Mesenchymal stem cell (in vitro differentiated cells and primary cell): ENCODE measurements around the gene INTS15.
A peak's percentile ranks its signal among the peaks of the same experiment; 100 is the strongest.

ENCODE experiments used
- DNase-seq: peaks from one replicate; pipeline ENCODE4 v3.0.0-alpha.2; 2013
- H2AFZ ChIP-seq: one replicate; pipeline ENCODE4 v1.6.1; 2013; ENCODE audit warnings: low read depth, mild to moderate bottlenecking, control low read depth, inconsistent platforms, low read length, moderate library complexity
- H2AK5ac ChIP-seq: 2 replicates; pipeline ENCODE4 v1.6.1; 2013; ENCODE audit warnings: low read length, moderate library complexity, mild to moderate bottlenecking, inconsistent platforms; ENCODE audit not compliant: severe bottlenecking
- H2BK120ac ChIP-seq: one replicate; pipeline ENCODE4 v1.6.1; 2013; ENCODE audit warnings: low read depth, mild to moderate bottlenecking, inconsistent platforms, low read length, moderate library complexity
- H2BK12ac ChIP-seq, 2 experiments: one replicate each; pipeline ENCODE4 v1.6.1; 2013; ENCODE audit warnings: inconsistent platforms in 2 of 2, low read length in 2 of 2, mild to moderate bottlenecking in 2 of 2, moderate library complexity in 2 of 2, control low read depth in 1 of 2
- H2BK15ac ChIP-seq: one replicate; pipeline ENCODE4 v1.6.1; 2013; ENCODE audit warnings: mild to moderate bottlenecking, low read depth, inconsistent platforms; ENCODE audit not compliant: poor library complexity, severe bottlenecking
- H2BK5ac ChIP-seq: 2 replicates; pipeline ENCODE4 v1.6.1; 2013; ENCODE audit warnings: low read depth, mild to moderate bottlenecking, low read length, control low read depth, inconsistent platforms; ENCODE audit not compliant: poor library complexity, severe bottlenecking
- H3K14ac ChIP-seq, 2 experiments: one replicate each; pipeline ENCODE4 v1.6.1; 2013; ENCODE audit warnings: inconsistent platforms in 2 of 2, low read length in 2 of 2, control low read depth in 1 of 2, mild to moderate bottlenecking in 1 of 2, moderate library complexity in 1 of 2
- H3K18ac ChIP-seq, 2 experiments: one replicate each; pipeline ENCODE4 v1.6.1; 2013; ENCODE audit warnings: inconsistent platforms in 2 of 2, low read length in 2 of 2, control low read depth in 1 of 2, low read depth in 1 of 2, mild to moderate bottlenecking in 1 of 2
- H3K23ac ChIP-seq, 2 experiments: one replicate each; pipeline ENCODE4 v1.6.1; 2013; ENCODE audit warnings: inconsistent platforms in 2 of 2, low read length in 2 of 2, mild to moderate bottlenecking in 2 of 2, moderate library complexity in 2 of 2, control low read depth in 1 of 2
- H3K27ac ChIP-seq: 2 replicates; pipeline ENCODE4 v1.5.1; 2013; ENCODE audit warnings: mild to moderate bottlenecking, moderate library complexity, low read length, control low read depth, inconsistent platforms; ENCODE audit not compliant: poor library complexity, severe bottlenecking
- H3K27me3 ChIP-seq, 2 experiments: 2 replicates each; pipeline versions ENCODE4 v1.6.1 to v1.7.0; 2013; ENCODE audit warnings: low read length in 2 of 2, mild to moderate bottlenecking in 2 of 2, moderate library complexity in 2 of 2, control low read depth in 1 of 2, inconsistent platforms in 1 of 2; ENCODE audit not compliant: control insufficient read depth in 1 of 2, insufficient read depth in 1 of 2
- H3K36me3 ChIP-seq, 2 experiments: 2 replicates each; pipeline versions ENCODE4 v1.6.1 to v1.7.0; 2013; ENCODE audit warnings: low read length in 2 of 2, control low read depth in 1 of 2, inconsistent platforms in 1 of 2, low read depth in 1 of 2, mild to moderate bottlenecking in 1 of 2; ENCODE audit not compliant: insufficient read depth in 2 of 2, control insufficient read depth in 1 of 2
- H3K4ac ChIP-seq, 2 experiments: one replicate each; pipeline ENCODE4 v1.6.1; 2013; ENCODE audit warnings: inconsistent platforms in 2 of 2, low read length in 2 of 2, mild to moderate bottlenecking in 2 of 2, moderate library complexity in 2 of 2, control low read depth in 1 of 2, low read depth in 1 of 2
- H3K4me1 ChIP-seq: 2 replicates; pipeline ENCODE4 v1.6.1; 2013; ENCODE audit warnings: low read depth, low read length, control low read depth; ENCODE audit not compliant: control insufficient read depth, insufficient read depth
- H3K4me2 ChIP-seq: 2 replicates; pipeline ENCODE4 v1.6.1; 2013; ENCODE audit warnings: low read length, mild to moderate bottlenecking, inconsistent platforms; ENCODE audit not compliant: poor library complexity, severe bottlenecking
- H3K4me3 ChIP-seq, 2 experiments: 2 replicates each; pipeline versions ENCODE4 v1.5.1 to v1.7.0; 2013; ENCODE audit warnings: low read length in 2 of 2, mild to moderate bottlenecking in 2 of 2, control low read depth in 1 of 2, low read depth in 1 of 2; ENCODE audit not compliant: insufficient read depth in 1 of 2
- H3K79me1 ChIP-seq: replicated peaks from 2 replicates; pipeline ENCODE4 v1.6.1; 2013; ENCODE audit warnings: mild to moderate bottlenecking, control low read depth, low read length, inconsistent platforms; ENCODE audit not compliant: poor library complexity, severe bottlenecking
- H3K9ac ChIP-seq: 2 replicates; pipeline ENCODE4 v1.7.0; 2013; ENCODE audit warnings: mild to moderate bottlenecking, low read length, moderate library complexity
- H3K9me3 ChIP-seq: 2 replicates; pipeline ENCODE4 v1.7.0; 2013; ENCODE audit warnings: mild to moderate bottlenecking, low read length; ENCODE audit not compliant: control insufficient read depth
- H4K8ac ChIP-seq: one replicate; pipeline ENCODE4 v1.6.1; 2013; ENCODE audit warnings: inconsistent platforms, mild to moderate bottlenecking, low read length, moderate library complexity
- H4K91ac ChIP-seq: one replicate; pipeline ENCODE4 v1.6.1; 2013; ENCODE audit warnings: mild to moderate bottlenecking, low read length, inconsistent platforms
- WGBS: methylation state at CpG from one replicate; pipeline ENCODE4 v1.1.7; 2013; ENCODE audit warnings: mixed read lengths; 5-methylcytosine and 5-hydroxymethylcytosine counted together

Gene INTS15

DNA sequence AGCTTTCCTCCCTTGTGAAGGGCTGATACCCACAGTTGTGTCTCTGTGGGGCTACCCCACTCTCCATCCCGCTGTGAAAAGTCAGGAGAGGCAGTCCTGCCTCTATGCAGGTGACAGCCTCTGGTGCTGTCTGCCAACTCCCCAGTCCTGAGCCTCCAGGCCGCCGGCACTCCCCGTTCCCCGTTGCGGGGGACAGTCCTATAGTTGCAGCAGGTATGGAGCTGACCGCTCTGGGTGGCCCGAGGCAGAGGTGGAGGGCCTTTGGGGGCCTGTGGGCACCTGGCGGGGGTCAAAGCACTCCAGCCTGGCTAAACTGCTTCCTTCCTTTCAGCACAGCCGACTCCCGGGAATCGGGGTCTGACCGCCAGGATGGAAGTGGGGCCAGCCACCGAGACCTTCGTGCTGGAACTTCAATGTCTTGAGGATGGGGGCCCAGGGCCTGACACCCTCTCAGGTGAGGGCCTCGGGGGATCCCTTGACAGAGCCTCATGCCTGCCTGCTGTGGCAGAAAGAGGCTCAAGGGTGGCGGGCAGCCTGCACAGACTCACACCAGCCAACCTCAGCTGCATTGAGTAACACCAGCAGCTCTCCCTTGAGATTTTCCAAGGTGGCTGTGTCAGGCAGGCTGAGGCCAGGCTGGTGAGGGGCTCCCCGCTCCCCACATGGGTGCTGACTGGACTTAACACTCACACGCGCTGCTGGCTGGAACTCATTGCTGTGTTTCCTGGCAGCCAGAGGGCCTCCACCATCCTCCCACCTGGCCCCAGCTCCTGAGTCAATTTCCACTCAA lies 27.2 kb downstream of the INTS15 start:
- 95% methylated on average over 20 of the region's 20 CpGs for WGBS
- Histone ChIP-seq H3K4ac (no peak overlapping the region), H4K91ac (peak overlapping the region; percentile 30), H3K23ac (no peak overlapping the region), H2AK5ac (no peak overlapping the region), H4K8ac (peak overlapping the region; percentile 9), H3K27me3 (peaks cover 32 to 76% of the 10 kb centered on the region in 2 experiments), H3K4me3 (no peak overlapping the region), H2AFZ (no peak overlapping the region), H2BK5ac (no peak overlapping the region), H3K4me1 (peaks cover 12% of the 10 kb centered on the region), H3K79me1 (no peaks in the 10 kb centered on the region), H3K27ac (no peak overlapping the region), H2BK15ac (no peak overlapping the region), H2BK120ac (no peak overlapping the region), H3K36me3 (peaks cover 0 to 11% of the 10 kb centered on the region in 2 experiments), H3K9ac (no peak overlapping the region), H3K18ac (no peak overlapping the region), H3K14ac (no peak overlapping the region), H3K9me3 (no peaks in the 10 kb centered on the region), H2BK12ac (no peak overlapping the region), H3K4me2 (no peak overlapping the region)
- DNase-seq, result no peak

DNA sequence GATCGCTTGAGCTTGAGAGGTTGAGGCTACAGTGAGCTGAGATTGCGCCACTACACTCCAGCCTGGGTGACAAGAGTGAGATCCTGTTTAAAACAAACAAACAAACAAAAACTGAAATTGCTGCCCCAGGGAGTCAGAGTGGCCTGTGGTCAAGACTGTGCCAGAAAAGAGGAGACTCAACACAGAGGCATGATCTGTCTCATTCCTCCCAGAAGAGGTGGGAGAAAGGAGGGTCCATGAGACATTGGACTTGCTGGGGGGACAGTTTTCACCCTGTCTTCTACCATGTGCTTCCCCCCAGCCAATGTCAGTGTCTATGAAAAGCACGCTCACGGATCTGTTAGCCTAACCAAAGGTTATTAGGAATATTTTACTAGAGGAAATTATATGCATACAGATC lies 28.8 kb downstream of the INTS15 start:
- no peak overlapping the region for H4K91ac ChIP-seq
- H3K4me1 ChIP-seq, result peaks cover 12% of the 10 kb centered on the region
- no peak overlapping the region for H2AFZ ChIP-seq
- H3K23ac ChIP-seq, result no peak overlapping the region
- no peak overlapping the region for H2BK5ac ChIP-seq
- no peak overlapping the region for H3K4me2 ChIP-seq
- peaks cover 22 to 72% of the 10 kb centered on the region in 2 experiments for H3K27me3 ChIP-seq
- no peak overlapping the region for H2AK5ac ChIP-seq
- no peak overlapping the region for H3K4me3 ChIP-seq
- no peak for DNase-seq
- 65% methylated on average over 2 of the region's 4 CpGs for WGBS
- H2BK120ac ChIP-seq, result no peak overlapping the region
- H2BK12ac ChIP-seq, result no peak overlapping the region
- no peak overlapping the region for H3K4ac ChIP-seq
- H4K8ac ChIP-seq, result no peak overlapping the region
- H3K79me1 ChIP-seq, result no peaks in the 10 kb centered on the region
- no peak overlapping the region for H3K27ac ChIP-seq
- H3K9me3 ChIP-seq, result no peaks in the 10 kb centered on the region
- H3K9ac ChIP-seq, result no peak overlapping the region
- H2BK15ac ChIP-seq, result no peak overlapping the region
- H3K14ac ChIP-seq, result no peak overlapping the region
- H3K36me3 ChIP-seq, result peaks cover 0 to 27% of the 10 kb centered on the region in 2 experiments
- H3K18ac ChIP-seq, result no peak overlapping the region

DNA sequence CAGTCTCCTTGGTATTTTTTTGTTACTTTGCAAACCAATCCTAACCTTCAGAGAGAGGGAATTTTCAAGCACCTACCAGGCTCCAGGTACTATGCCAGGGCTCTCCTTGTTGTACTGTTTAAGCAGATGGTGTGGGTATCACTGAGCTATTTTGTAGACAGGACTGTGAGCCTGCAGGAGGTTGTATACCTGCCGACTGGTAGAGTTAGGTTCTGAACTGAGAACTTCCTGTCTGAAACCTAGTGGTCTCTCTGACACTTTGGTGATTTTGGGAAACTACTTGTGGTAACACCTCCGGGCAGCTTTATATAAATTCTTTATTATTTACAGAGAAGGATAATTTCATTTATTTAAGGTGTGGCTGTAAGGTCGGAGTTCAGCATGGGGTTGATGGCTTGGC lies 30.1 kb downstream of the INTS15 start:
- no peak overlapping the region for H3K4me3 ChIP-seq
- DNase-seq, result no peak
- H3K9me3 ChIP-seq, result no peaks in the 10 kb centered on the region

DNA sequence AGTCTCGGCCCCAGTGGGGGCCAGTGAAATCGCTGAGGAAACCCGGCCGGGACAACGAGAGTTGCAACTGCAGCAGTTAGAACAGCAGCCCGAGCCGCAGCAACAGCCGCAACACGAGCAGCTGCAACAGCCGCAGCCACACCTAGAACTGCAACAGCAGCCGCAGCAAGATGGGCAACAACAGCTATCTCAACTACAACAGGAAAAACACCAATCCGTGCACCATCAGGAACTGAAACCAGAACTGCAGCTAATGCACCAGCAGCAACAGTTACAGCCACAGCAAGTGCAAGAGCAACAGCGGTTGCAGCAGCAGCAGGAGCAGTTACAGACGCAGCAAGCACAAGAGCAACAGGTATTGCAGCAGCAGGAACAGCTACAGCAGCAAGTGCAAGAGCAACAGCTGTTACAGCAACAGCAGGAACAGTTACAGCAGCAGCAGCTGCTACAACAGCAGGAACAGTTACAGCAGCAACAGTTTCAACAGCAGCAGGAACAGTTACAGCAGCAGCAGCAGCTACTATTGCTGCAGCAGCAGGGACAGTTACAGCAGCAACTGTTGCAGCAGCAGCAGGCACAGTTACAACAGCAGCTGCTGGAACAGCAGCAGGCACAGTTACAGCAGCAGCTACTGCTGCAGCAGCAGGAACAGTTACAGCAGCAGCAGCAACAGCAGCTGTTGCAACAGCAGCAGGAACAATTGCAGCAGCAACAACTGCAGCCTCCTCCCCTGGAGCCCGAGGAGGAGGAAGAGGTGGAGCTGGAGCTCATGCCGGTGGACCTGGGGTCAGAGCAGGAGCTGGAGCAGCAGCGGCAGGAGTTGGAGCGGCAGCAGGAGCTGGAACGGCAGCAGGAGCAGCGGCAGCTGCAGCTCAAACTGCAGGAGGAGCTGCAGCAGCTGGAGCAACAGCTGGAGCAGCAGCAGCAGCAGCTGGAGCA lies 31.6 kb downstream of the INTS15 start:
- no peak overlapping the region for H3K4me2 ChIP-seq
- H2AFZ ChIP-seq, result no peak overlapping the region
- no peak overlapping the region for H4K91ac ChIP-seq
- 92% methylated on average over 20 of the region's 20 CpGs for WGBS
- no peaks in the 10 kb centered on the region for H3K4me1 ChIP-seq
- no peak overlapping the region for H3K18ac ChIP-seq
- H3K23ac ChIP-seq, result no peak overlapping the region
- H2BK15ac ChIP-seq, result no peak overlapping the region
- no peak overlapping the region for H2BK5ac ChIP-seq
- no peak overlapping the region for H2BK12ac ChIP-seq
- peak; percentile 14 for DNase-seq
- H3K36me3 ChIP-seq, result peaks cover 0 to 28% of the 10 kb centered on the region in 2 experiments
- no peaks in the 10 kb centered on the region for H3K79me1 ChIP-seq
- no peaks in the 10 kb centered on the region for H3K9me3 ChIP-seq
- peaks cover 8 to 50% of the 10 kb centered on the region in 2 experiments for H3K27me3 ChIP-seq
- no peak overlapping the region for H3K4ac ChIP-seq
- H3K14ac ChIP-seq, result no peak overlapping the region
- no peak overlapping the region for H2BK120ac ChIP-seq
- H3K9ac ChIP-seq, result no peak overlapping the region
- H3K4me3 ChIP-seq, result no peak overlapping the region
- H3K27ac ChIP-seq, result no peak overlapping the region
- H4K8ac ChIP-seq, result no peak overlapping the region
- H2AK5ac ChIP-seq, result no peak overlapping the region

More for the DNA sequence above, 30.1 kb downstream of the INTS15 start:
- H3K36me3 ChIP-seq, result peaks cover 0 to 28% of the 10 kb centered on the region in 2 experiments
- H4K91ac ChIP-seq, result no peak overlapping the region
- H2AK5ac ChIP-seq, result no peak overlapping the region
- H3K18ac ChIP-seq, result no peak overlapping the region
- no peak overlapping the region for H3K4me2 ChIP-seq
- H4K8ac ChIP-seq, result no peak overlapping the region
- no peak overlapping the region for H3K9ac ChIP-seq
- no peak overlapping the region for H3K14ac ChIP-seq
- no peaks in the 10 kb centered on the region for H3K79me1 ChIP-seq
- WGBS, result 94% methylated on average over 2 of the region's 3 CpGs
- no peak overlapping the region for H3K4ac ChIP-seq
- H2BK15ac ChIP-seq, result no peak overlapping the region
- no peak overlapping the region for H3K27ac ChIP-seq
- peaks cover 9% of the 10 kb centered on the region for H3K4me1 ChIP-seq
- H2BK12ac ChIP-seq, result no peak overlapping the region
- no peak overlapping the region for H2AFZ ChIP-seq
- H2BK5ac ChIP-seq, result no peak overlapping the region
- peaks cover 9 to 59% of the 10 kb centered on the region in 2 experiments for H3K27me3 ChIP-seq
- H2BK120ac ChIP-seq, result no peak overlapping the region
- no peak overlapping the region for H3K23ac ChIP-seq
